ENCODE results near the gene FRRS1. TPM values are rescaled to one million over a fixed set of nuclear protein-coding genes. Genes with fewer than 3 reads are reported as not detected.

Gene FRRS1
- total and polyA plus RNA-seq, 2 of the 4 experiments (the other 2 are of a cell fraction): 3.8 to 23.5 TPM

DNA sequence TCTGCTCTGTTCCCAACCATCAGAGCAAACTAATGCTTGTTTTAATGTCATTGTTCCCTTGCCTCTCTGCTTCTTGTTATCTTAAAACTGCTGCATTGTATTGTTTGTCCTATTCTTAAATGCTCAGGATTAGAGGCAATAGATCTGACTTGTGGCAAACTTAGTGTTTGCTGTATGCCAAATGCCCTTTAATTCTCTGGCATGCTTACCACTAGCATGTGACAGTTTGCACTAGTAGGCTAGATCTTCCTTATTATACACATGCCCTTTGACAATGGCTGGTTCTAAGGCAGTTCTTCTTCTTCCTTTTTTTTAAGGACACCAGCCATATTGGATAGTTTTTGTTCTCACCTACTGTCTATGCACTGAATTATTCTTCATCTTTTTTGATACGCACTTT lies 90.4 kb downstream of the FRRS1 start:
- no peak overlapping the region for H3K56ac ChIP-seq (ENCODE audit: extremely low read depth, insufficient read depth, low read length)
- DNase-seq: no peak
- no peak overlapping the region for H3K14ac ChIP-seq (replicated peaks; ENCODE audit: low read depth, low read length)
- no peak overlapping the region for H3K27ac ChIP-seq (ENCODE audit: insufficient read depth, low read length)
- no CpG with 5 or more reads among the region's 1 CpG for WGBS, 2 experiments (ENCODE audit: extremely low coverage in 2 of 2, insufficient read length in 1 of 2)
- dilution Hi-C loops (cut with HindIII; ENCODE audit: low sequenced_read_pairs, unreplicated experiment) (no loop called here), intact Hi-C loops (cut with micrococcal nuclease) (no loop called here), in situ Hi-C loops (cut with MboI; ENCODE audit: low sequenced_read_pairs) (no loop called here)
- no peak overlapping the region for H2BK120ac ChIP-seq (ENCODE audit: low read depth, low read length)
- H4K91ac ChIP-seq (ENCODE audit: insufficient read depth, low read depth, low read length): no peak overlapping the region
- TF ChIP-seq CEBPB (IDR thresholded peaks at IDR 0.05; ENCODE audit: low read depth, low read length): no peak
- no peak for TF ChIP-seq FOS (IDR thresholded peaks at IDR 0.05; ENCODE audit: low read depth, low read length)
- TF ChIP-seq BHLHE40 (IDR thresholded peaks at IDR 0.05; ENCODE audit: low read depth, low read length): no peak
- TF ChIP-seq RFX5 (IDR thresholded peaks at IDR 0.05; ENCODE audit: low read depth, low read length): no peak
- TF ChIP-seq MAZ (IDR thresholded peaks at IDR 0.05; ENCODE audit: borderline replicate concordance, low read depth, low read length): no peak
- no peak for TF ChIP-seq MXI1 (IDR thresholded peaks at IDR 0.05; ENCODE audit: borderline replicate concordance, low read depth, low read length)
- no peak for TF ChIP-seq RCOR1 (IDR thresholded peaks at IDR 0.05; ENCODE audit: insufficient replicate concordance, low read length)
- no peak for TF ChIP-seq POLR2A (IDR thresholded peaks at IDR 0.05; ENCODE audit: low read depth, low read length)
- no peak for TF ChIP-seq RAD21 (IDR thresholded peaks at IDR 0.05; ENCODE audit: low read length)
- no peak for TF ChIP-seq NFE2L2 (IDR thresholded peaks at IDR 0.05; ENCODE audit: low read depth, low read length)
- no peak for TF ChIP-seq SMC3 (IDR thresholded peaks at IDR 0.05; ENCODE audit: low read depth, low read length)
- H2AK9ac ChIP-seq (replicated peaks; ENCODE audit: low read depth, low read length, poor library complexity): no peak overlapping the region
- H3K4me3 ChIP-seq (ENCODE audit: insufficient read depth, low read depth, low read length): no peak overlapping the region
- H3K9me1 ChIP-seq (ENCODE audit: insufficient read depth, low read length): no peaks in the 10 kb centered on the region
- POLR2A ChIA-PET (ENCODE audit: unreplicated experiment): no interaction called here
- H3K4me1 ChIP-seq (ENCODE audit: control insufficient read depth, insufficient read depth, low read length): peaks cover 10% of the 10 kb centered on the region
- no peak overlapping the region for H2BK5ac ChIP-seq (ENCODE audit: low read depth, low read length, poor library complexity, severe bottlenecking)
- no peak overlapping the region for H3K9ac ChIP-seq (ENCODE audit: low read depth, low read length)
- no peak overlapping the region for H2AFZ ChIP-seq (replicated peaks; ENCODE audit: low read length, poor library complexity)
- H3K18ac ChIP-seq (ENCODE audit: low read depth, low read length): no peak overlapping the region
- H2BK20ac ChIP-seq (ENCODE audit: low read depth, low read length): no peak overlapping the region
- no peaks in the 10 kb centered on the region for H4K20me1 ChIP-seq (ENCODE audit: insufficient read depth, low read length)
- H3K79me1 ChIP-seq (ENCODE audit: low read depth in 1 of 2, low read length in 2 of 2): no peaks in the 10 kb centered on the region
- ATAC-seq (ENCODE audit: low read depth): no peak
- H3K4ac ChIP-seq (ENCODE audit: low read depth, low read length): no peak overlapping the region
- H2BK15ac ChIP-seq (ENCODE audit: low read depth, low read length): no peak overlapping the region
- H4K8ac ChIP-seq (ENCODE audit: low read depth in 2 of 2, low read length in 2 of 2): no peak overlapping the region
- BruUV-seq (replicated peaks): no TSS peak
- no peaks in the 10 kb centered on the region for H3K27me3 ChIP-seq (ENCODE audit: control insufficient read depth, insufficient read depth, low read length)
- no peaks in the 10 kb centered on the region for H3K9me3 ChIP-seq (ENCODE audit: control insufficient read depth, insufficient read depth, low read length)
- H3K4me2 ChIP-seq (ENCODE audit: low read depth, low read length): no peak overlapping the region
- no peak overlapping the region for H4K5ac ChIP-seq (ENCODE audit: low read depth, low read length)
- H2AK5ac ChIP-seq (ENCODE audit: low read depth, low read length): no peak overlapping the region
- no peaks in the 10 kb centered on the region for H3K36me3 ChIP-seq (ENCODE audit: control insufficient read depth, insufficient read depth, low read length)
- CTCF ChIA-PET: no interaction called here
- no peak overlapping the region for H3K23ac ChIP-seq (ENCODE audit: low read depth, low read length)

Measured in IMR-90 (cell line).